Aorta (tissue), 5 donors: Measurements from ENCODE around the gene KRTAP10-3. TPM values are rescaled to one million over a fixed set of nuclear protein-coding genes. Genes with fewer than 3 reads are reported as not detected.

ENCODE experiments used
- ATAC-seq: fragments of 200-7000 bp; cut with Tn5 transposase; one replicate; pipeline ENCODE4 v1.9.1; 2022; ENCODE audit warnings: moderate library complexity; ENCODE audit not compliant: low FRiP score
- DNase-seq, 2 donors: peaks; one replicate each; pipeline ENCODE4 v3.0.0-alpha.2; 2020
- H3K27ac ChIP-seq, 2 donors: one replicate each; pipeline ENCODE4 v1.5.1; 2013; ENCODE audit warnings: low read length in 2 of 2, mild to moderate bottlenecking in 2 of 2, moderate library complexity in 2 of 2, control low read depth in 1 of 2, inconsistent platforms in 1 of 2, low read depth in 1 of 2
- H3K27me3 ChIP-seq, 2 donors: one replicate each; pipeline ENCODE4 v1.6.1; 2013; ENCODE audit warnings: control low read depth in 1 of 2, low read length in 1 of 2, mild to moderate bottlenecking in 1 of 2, moderate library complexity in 1 of 2; ENCODE audit not compliant: insufficient read depth in 2 of 2, control insufficient read depth in 1 of 2
- H3K36me3 ChIP-seq, 2 donors: one replicate each; pipeline ENCODE4 v1.6.1; 2013; ENCODE audit warnings: control low read depth in 1 of 2, low read length in 1 of 2, mild to moderate bottlenecking in 1 of 2; ENCODE audit not compliant: insufficient read depth in 2 of 2, control insufficient read depth in 1 of 2
- H3K4me1 ChIP-seq, 2 donors: one replicate each; pipeline ENCODE4 v1.6.1; 2013; ENCODE audit warnings: low read length in 2 of 2, control low read depth in 1 of 2, mild to moderate bottlenecking in 1 of 2, moderate library complexity in 1 of 2; ENCODE audit not compliant: insufficient read depth in 2 of 2, control insufficient read depth in 1 of 2
- H3K4me3 ChIP-seq, 2 donors: one replicate each; pipeline ENCODE4 v1.5.1; 2013; ENCODE audit warnings: low read length in 2 of 2, control low read depth in 1 of 2, mild to moderate bottlenecking in 1 of 2
- H3K9me3 ChIP-seq: one replicate; pipeline ENCODE4 v1.6.1; 2013; ENCODE audit warnings: mild to moderate bottlenecking, low read length; ENCODE audit not compliant: control insufficient read depth
- WGBS, 2 donors: extraction: QIAGEN DNeasy Blood & Tissue Kit; methylation state at CpG; one replicate each; pipeline ENCODE4 v1.1.7; 2013; 5-methylcytosine and 5-hydroxymethylcytosine counted together
- intact Hi-C, 2 donors: fragments of 100-400 bp; cut with DNase I; formaldehyde crosslinking; loops; one replicate each; pipeline versions ENCODE4 v1.14.2 to v1.15.0; 2022
- polyA plus RNA-seq, 2 donors: library from polyadenylated mRNA; stranded (reverse); fragments of 200-250 nt; gene quantifications; one replicate each; pipeline ENCODE4 v1.2.3, GENCODE V29; 2013
- total RNA-seq, 2 donors: library from RNA; stranded (reverse); fragmentation: NEBNext Ultra II Directional; extraction: Animal tissue kit (Norgen Biotek cat#: 25700); gene quantifications; one replicate each; pipeline ENCODE4 v1.2.1, GENCODE V29; 2021
- donor health status: healthy with polysubstance abuse.
- donor health status: Bipolar disorder and iron deficiency.
- donor health status: DM: no; HTN: no; CAD: no.
- donor health status: DM: no; HTN: no; CAD: no.
- donor health status: DM: yes; HTN: yes; CAD: no.

KRTAP10-3 gene
- total and polyA plus RNA-seq, 4 donors, result not detected

- no peaks in the 10 kb centered on the region for H3K4me1 ChIP-seq
- intact Hi-C loops, result no loop called here
- H3K4me3 ChIP-seq, result no peak overlapping the region
- ATAC-seq (no peak), DNase-seq (no peak)
- no peak overlapping the region for H3K27ac ChIP-seq
- H3K36me3 ChIP-seq, result no peaks in the 10 kb centered on the region
- 90 to 93% methylated on average over 1 of the region's 1 CpG for WGBS, 2 donors
- H3K27me3 ChIP-seq, result no peaks in the 10 kb centered on the region
- no peaks in the 10 kb centered on the region for H3K9me3 ChIP-seq
These were observed 34.8 kb downstream of the KRTAP10-3 start for GRCh38 chr21:44523567-44524413.

GRCh38 chr21:44522753-44523204, 35.8 kb downstream of the KRTAP10-3 start:
- ATAC-seq (no peak), DNase-seq (no peak)
- intact Hi-C loops, result no loop called here

GRCh38 chr21:44521928-44522752, 36.5 kb downstream of the KRTAP10-3 start:
- Histone ChIP-seq H3K9me3 (no peaks in the 10 kb centered on the region), H3K4me3 (no peak overlapping the region)
- no peak for ATAC-seq

More at GRCh38 chr21:44522753-44523204, 35.8 kb downstream of the KRTAP10-3 start:
- Histone ChIP-seq H3K27me3 (no peaks in the 10 kb centered on the region), H3K27ac (no peak overlapping the region), H3K4me1 (no peaks in the 10 kb centered on the region), H3K4me3 (no peak overlapping the region), H3K36me3 (no peaks in the 10 kb centered on the region), H3K9me3 (no peaks in the 10 kb centered on the region)
- WGBS, 2 donors, result 90 to 94% methylated on average over 1 of the region's 1 CpG

GRCh38 chr21:44521301-44521927, 37.2 kb downstream of the KRTAP10-3 start:
- Histone ChIP-seq H3K36me3 (no peaks in the 10 kb centered on the region), H3K27me3 (no peaks in the 10 kb centered on the region), H3K4me3 (no peak overlapping the region), H3K4me1 (no peaks in the 10 kb centered on the region), H3K27ac (no peak overlapping the region), H3K9me3 (no peaks in the 10 kb centered on the region)
- intact Hi-C loops, result no loop called here
- ATAC-seq, result no peak
- DNase-seq, result peak in 1 of 2 donors; percentile 62
- 88 to 90% methylated on average over 22 of the region's 22 CpGs for WGBS, 2 donors

More at GRCh38 chr21:44521928-44522752, 36.5 kb downstream of the KRTAP10-3 start:
- intact Hi-C loops, result no loop called here
- Histone ChIP-seq H3K27ac (no peak overlapping the region), H3K36me3 (no peaks in the 10 kb centered on the region), H3K27me3 (no peaks in the 10 kb centered on the region), H3K4me1 (no peaks in the 10 kb centered on the region)
- 91 to 93% methylated on average over 30 to 33 of the region's 33 CpGs for WGBS, 2 donors
- peak in 1 of 2 donors; percentile 67 for DNase-seq

- H3K36me3 ChIP-seq, result no peaks in the 10 kb centered on the region
- DNase-seq, result peak; percentile 40 to 50
These were observed 38.0 kb downstream of the KRTAP10-3 start for GRCh38 chr21:44520326-44521300.

GRCh38 chr21:44519346-44520325, 39.0 kb downstream of the KRTAP10-3 start:
- intact Hi-C loops, result loop anchor here in 1 of 2 donors (10.0 kb wide), 1 partner anchor 275 kb away; no protein-coding TSS in a partner anchor

More at GRCh38 chr21:44520326-44521300, 38.0 kb downstream of the KRTAP10-3 start:
- intact Hi-C loops, result no loop called here
- Histone ChIP-seq H3K27me3 (no peaks in the 10 kb centered on the region), H3K4me3 (no peak overlapping the region), H3K27ac (no peak overlapping the region), H3K4me1 (no peaks in the 10 kb centered on the region), H3K9me3 (no peaks in the 10 kb centered on the region)
- WGBS, 2 donors, result 83 to 84% methylated on average over 31 of the region's 31 CpGs
- ATAC-seq, result no peak

GRCh38 chr21:44518686-44519085, 39.9 kb downstream of the KRTAP10-3 start:
- intact Hi-C loops, result loop anchor here in 1 of 2 donors (10.0 kb wide), 1 partner anchor 276 kb away; no protein-coding TSS in a partner anchor
- Histone ChIP-seq H3K36me3 (no peaks in the 10 kb centered on the region), H3K27me3 (no peaks in the 10 kb centered on the region), H3K9me3 (no peaks in the 10 kb centered on the region), H3K4me1 (no peaks in the 10 kb centered on the region), H3K27ac (no peak overlapping the region), H3K4me3 (no peak overlapping the region)
- DNase-seq (peak in 1 of 2 donors; percentile 25), ATAC-seq (no peak)
- WGBS, 2 donors, result 66 to 68% methylated on average over 12 of the region's 12 CpGs

More at GRCh38 chr21:44519346-44520325, 39.0 kb downstream of the KRTAP10-3 start:
- no peaks in the 10 kb centered on the region for H3K4me1 ChIP-seq
- peak in 1 of 2 donors; percentile 24 for DNase-seq
- ATAC-seq, result no peak
- H3K9me3 ChIP-seq, result no peaks in the 10 kb centered on the region
- no peaks in the 10 kb centered on the region for H3K27me3 ChIP-seq
- H3K27ac ChIP-seq, result no peak overlapping the region
- 94 to 96% methylated on average over 28 of the region's 28 CpGs for WGBS, 2 donors
- no peak overlapping the region for H3K4me3 ChIP-seq
- H3K36me3 ChIP-seq, result no peaks in the 10 kb centered on the region
